GM13977 (cell line): ENCODE results near the gene TMEM156.
"Not testable (repeated sequence)": the region's sequence is repeated elsewhere in the genome, so short reads cannot be mapped to it uniquely, and the experiment has no call there.

ENCODE experiments used
- DNase-seq: peaks from one replicate; pipeline ENCODE4 v3.0.0; 2012; ENCODE audit warnings: low spot score
- in situ Hi-C: fragments of 300-500 bp; cut with MboI; formaldehyde crosslinking; loops from one replicate; pipeline ENCODE4 v1.12.0; 2022; ENCODE audit warnings: low sequenced_read_pairs, low pct_unique_long_range_greater_than_20kb, mixed read lengths, inconsistent platforms; ENCODE audit not compliant: unreplicated experiment
- TF ChIP-seq, protein P1 (sequence below): IDR thresholded peaks from 2 replicates; pipeline ENCODE4 v1.5.1; 2012; ENCODE audit warnings: mild to moderate bottlenecking, control low read depth; ENCODE audit not compliant: insufficient read depth; ENCODE audit errors: extremely low read depth, missing control alignments

Gene TMEM156

DNA sequence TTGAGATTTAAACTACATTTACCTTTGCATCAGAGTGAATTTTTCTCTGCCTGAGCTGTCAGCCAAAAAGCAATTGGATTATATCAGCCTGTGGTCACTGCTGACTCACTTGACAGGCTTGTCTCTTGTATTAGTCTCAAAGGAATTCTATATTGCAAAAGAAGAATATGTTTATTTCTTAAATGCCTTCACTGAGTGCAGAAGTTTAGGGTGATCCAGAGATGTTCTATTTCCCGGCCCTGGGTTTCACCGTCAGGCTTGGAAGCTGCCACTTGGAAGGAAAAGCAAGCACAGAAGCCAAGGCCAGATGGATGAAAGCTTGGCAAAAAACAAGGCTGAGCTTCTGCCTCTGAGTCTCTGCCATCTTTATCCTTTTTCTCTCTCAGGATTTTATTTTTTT, 83.7 kb downstream of the TMEM156 start:
- DNase-seq: no peak
- TF ChIP-seq, protein P1, sequence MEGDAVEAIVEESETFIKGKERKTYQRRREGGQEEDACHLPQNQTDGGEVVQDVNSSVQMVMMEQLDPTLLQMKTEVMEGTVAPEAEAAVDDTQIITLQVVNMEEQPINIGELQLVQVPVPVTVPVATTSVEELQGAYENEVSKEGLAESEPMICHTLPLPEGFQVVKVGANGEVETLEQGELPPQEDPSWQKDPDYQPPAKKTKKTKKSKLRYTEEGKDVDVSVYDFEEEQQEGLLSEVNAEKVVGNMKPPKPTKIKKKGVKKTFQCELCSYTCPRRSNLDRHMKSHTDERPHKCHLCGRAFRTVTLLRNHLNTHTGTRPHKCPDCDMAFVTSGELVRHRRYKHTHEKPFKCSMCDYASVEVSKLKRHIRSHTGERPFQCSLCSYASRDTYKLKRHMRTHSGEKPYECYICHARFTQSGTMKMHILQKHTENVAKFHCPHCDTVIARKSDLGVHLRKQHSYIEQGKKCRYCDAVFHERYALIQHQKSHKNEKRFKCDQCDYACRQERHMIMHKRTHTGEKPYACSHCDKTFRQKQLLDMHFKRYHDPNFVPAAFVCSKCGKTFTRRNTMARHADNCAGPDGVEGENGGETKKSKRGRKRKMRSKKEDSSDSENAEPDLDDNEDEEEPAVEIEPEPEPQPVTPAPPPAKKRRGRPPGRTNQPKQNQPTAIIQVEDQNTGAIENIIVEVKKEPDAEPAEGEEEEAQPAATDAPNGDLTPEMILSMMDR: no peak
- in situ Hi-C loops: no loop called here

DNA sequence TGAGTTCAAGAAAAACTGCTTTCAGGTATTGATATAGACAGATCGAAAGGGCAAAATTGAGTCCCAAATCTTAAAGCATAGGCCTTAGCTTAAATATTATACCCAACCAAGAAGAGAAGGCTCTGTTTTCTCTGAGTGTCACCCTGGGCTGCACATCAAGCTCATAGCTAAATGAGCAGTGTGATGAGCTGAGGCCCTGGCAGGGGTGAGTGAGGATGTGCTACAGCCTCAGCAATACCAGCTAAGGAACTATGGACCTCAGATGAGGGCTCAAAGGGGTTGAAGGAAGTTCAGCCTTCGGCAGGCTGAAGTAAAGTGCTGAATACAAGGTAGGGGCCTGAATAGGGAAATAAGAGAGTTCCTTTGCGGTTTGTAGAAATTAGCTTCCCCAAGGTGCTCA, 85.3 kb downstream of the TMEM156 start:
- in situ Hi-C loops: no loop called here
- TF ChIP-seq, protein P1: no peak
- DNase-seq: no peak

DNA sequence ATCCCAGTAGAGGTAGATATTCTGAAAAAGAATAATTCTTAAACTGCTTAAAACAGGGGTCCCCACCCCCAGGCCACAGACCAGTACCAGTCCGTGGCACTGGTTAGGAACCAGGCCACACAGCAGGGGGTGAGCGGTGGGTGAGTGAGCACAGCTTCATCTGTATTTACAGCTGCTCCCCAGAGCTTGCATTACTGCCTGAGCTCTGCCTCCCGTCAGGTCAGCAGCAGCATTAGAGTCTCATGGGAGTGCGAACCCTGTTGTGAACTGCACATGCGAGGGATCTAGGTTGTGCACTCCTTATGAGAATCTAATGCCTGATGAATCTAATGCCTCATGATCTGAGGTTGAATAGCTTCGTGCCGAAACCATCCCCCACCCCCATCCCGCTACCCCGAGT, 87.8 kb downstream of the TMEM156 start:
- TF ChIP-seq, protein P1: no peak
- in situ Hi-C loops: no loop called here

DNA sequence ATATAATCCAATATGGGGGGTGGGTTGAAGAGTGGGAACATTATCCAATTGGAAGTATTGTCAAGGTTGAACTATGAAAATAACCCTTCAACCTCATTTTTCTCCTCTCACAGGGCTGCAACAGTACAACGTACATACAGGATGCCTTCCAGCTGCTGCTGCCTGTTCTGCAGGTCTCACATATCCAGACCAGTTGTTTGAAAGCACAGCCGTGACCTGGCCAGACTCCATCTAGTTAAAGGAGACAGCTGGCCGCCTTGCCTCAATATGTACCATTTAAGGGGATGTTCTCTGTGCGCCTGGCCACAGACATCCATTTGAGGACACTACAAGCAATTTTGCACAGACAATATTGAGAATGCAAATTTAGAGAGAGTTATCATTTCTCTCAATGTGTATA, 88.9 kb downstream of the TMEM156 start:
- TF ChIP-seq, protein P1: no peak
- in situ Hi-C loops: no loop called here
- no peak for DNase-seq

More for the DNA sequence above, 87.8 kb downstream of the TMEM156 start:
- no peak for DNase-seq

DNA sequence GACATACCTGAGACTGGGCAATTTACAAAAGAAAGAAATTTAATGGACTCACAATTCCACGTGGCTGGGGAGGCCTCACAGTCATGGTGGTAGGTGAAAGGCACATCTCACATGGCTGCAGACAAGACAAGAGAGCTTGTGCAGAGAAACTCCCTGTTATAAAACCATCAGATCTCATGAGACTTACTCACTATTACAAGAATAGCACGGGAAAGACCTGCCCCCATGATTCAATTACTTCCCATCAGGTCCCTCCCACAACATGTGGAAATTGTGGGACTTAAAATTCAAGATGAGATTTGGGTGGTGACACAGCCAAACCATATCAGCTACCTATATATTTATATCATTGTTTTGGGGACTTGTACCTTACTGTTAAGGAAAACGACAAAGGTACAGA, 90.3 kb downstream of the TMEM156 start:
- DNase-seq, in situ Hi-C loops: not testable (repeated sequence)

DNA sequence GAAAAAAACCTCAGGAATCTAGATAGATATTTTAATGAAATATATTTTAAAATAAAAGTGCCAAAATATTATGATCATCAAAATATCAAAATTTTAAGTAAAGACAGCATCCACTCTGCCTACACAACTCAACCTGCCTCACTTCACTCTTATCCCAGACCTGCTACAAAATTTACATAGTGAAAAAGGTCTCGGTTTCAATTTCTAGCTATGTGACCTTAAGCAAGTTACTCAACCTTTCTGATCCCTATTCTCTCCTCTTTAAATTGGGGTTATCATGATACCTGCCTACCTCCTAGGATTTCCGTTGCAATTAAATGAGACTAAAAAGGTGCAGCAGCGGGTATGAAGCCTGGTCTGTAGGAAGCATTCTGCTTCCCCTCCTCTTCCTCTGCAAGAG, 91.7 kb downstream of the TMEM156 start:
- TF ChIP-seq, protein P1: no peak
- in situ Hi-C loops: no loop called here
- DNase-seq: no peak

DNA sequence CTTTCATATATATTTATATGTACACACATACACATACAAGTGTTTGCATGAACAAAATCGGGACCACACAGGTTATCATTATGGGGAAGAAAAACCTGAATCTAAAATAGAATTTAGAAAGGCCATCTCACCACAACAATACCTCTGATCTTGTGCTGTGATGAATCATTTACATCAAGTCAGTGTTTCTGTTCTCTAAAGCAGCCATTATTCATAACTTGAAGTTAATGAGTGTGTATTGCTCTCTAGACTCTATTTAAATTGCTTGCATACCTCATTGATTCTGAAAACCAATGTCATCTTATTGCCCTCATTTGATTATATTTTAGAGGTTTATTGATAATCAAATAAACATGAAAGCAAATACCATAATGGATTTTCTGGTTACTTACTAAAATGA, 93.0 kb downstream of the TMEM156 start:
- in situ Hi-C loops: no loop called here
- DNase-seq: peak; percentile 74
- TF ChIP-seq, protein P1: no peak
